HepG2 (cell line): ENCODE data around the gene AGPAT3. TPM values are rescaled to one million over a fixed set of nuclear protein-coding genes. Genes with fewer than 3 reads are reported as not detected.

ENCODE experiments used
- ATAC-seq: fragments of 200-7000 bp; cut with Tn5 transposase; 3 replicates; pipeline ENCODE4 v1.9.1; 2020; ENCODE audit warnings: mild to moderate bottlenecking, moderate library complexity
- BruUV-seq: library from RNA; stranded (reverse); fragments of 400-500 nt; replicated peaks from 2 replicates; lab custom pipeline; 2021; lab: Mats Ljungman, UMichigan
- CTCF ChIA-PET: fragments of 300-600 bp; formaldehyde crosslinking; extraction: SDS; loops from one replicate; lab custom pipeline; 2021; ENCODE audit warnings: low total read pairs, inconsistent platforms, low intra/inter-chr PET ratio; lab: Yijun Ruan, JAX
- POLR2A ChIA-PET: fragments of 350-600 bp; sonication (Branson Sonifier 250); formaldehyde crosslinking; loops from one replicate; lab custom pipeline; 2020; ENCODE audit warnings: antibody characterized with exemption, inconsistent platforms; lab: Yijun Ruan, JAX
- DNase-seq: peaks from one replicate; pipeline ENCODE4 v3.0.0-alpha.2; 2015; ENCODE audit warnings: low spot score
- FAIRE-seq: peaks from 3 replicates; lab custom pipeline; 2011; peaks lifted over from hg19 to GRCh38; lab: Jason Lieb, UNC
- H2AFZ ChIP-seq: one replicate; pipeline ENCODE4 v1.6.1; 2011; ENCODE audit warnings: low read length, inconsistent platforms
- H3K27ac ChIP-seq: fragments of 300-600 bp; 3 replicates; pipeline ENCODE4 v1.8.0; 2011; ENCODE audit warnings: mixed run types, mild to moderate bottlenecking, mixed read lengths, low read length, inconsistent platforms; ENCODE audit not compliant: insufficient read depth; ENCODE audit errors: extremely low read length
- H3K27me3 ChIP-seq, 2 experiments: fragments of 200-600 bp in 1 of 2; 2 replicates in 1 of 2; 3 replicates in 1 of 2; pipeline versions ENCODE4 v1.6.0 to v1.8.0; 2011; ENCODE audit warnings: low read length in 2 of 2, mild to moderate bottlenecking in 2 of 2, moderate library complexity in 2 of 2, inconsistent platforms in 1 of 2; ENCODE audit not compliant: insufficient read depth in 2 of 2, control insufficient read depth in 1 of 2
- H3K36me3 ChIP-seq, 2 experiments: fragments of 200-600 bp in 1 of 2; replicated peaks in 1 of 2; 2 replicates in 1 of 2; 3 replicates in 1 of 2; pipeline versions ENCODE4 v1.5.1 to v1.8.0; 2011; ENCODE audit warnings: low read length in 2 of 2, inconsistent platforms in 1 of 2; ENCODE audit not compliant: insufficient read depth in 2 of 2, control insufficient read depth in 1 of 2
- H3K4me1 ChIP-seq: 2 replicates; pipeline ENCODE4 v1.5.1; 2012; ENCODE audit warnings: low read length, inconsistent platforms; ENCODE audit not compliant: insufficient read depth
- H3K4me2 ChIP-seq: 2 replicates; pipeline ENCODE4 v1.6.0; 2011; ENCODE audit warnings: low read depth, low read length, inconsistent platforms
- H3K4me3 ChIP-seq, 3 experiments: fragments of 200-600 bp in 1 of 3; sonication (generic), shearing (Covaris generic) in 1 of 3; replicated peaks in 1 of 3; 2 replicates each; pipeline ENCODE4 v1.5.1; 2011 to 2016; ENCODE audit warnings: low read length in 3 of 3, inconsistent platforms in 2 of 3, low read depth in 2 of 3, mild to moderate bottlenecking in 2 of 3, control low read depth in 1 of 3, mixed read lengths in 1 of 3; ENCODE audit not compliant: insufficient read depth in 1 of 3
- H3K79me2 ChIP-seq: one replicate; pipeline ENCODE4 v1.6.1; 2011; ENCODE audit warnings: low read length, inconsistent platforms; ENCODE audit not compliant: insufficient read depth
- H3K9ac ChIP-seq: 2 replicates; pipeline ENCODE4 v1.6.0; 2011; ENCODE audit warnings: mild to moderate bottlenecking, low read depth, low read length, inconsistent platforms; ENCODE audit not compliant: insufficient read depth
- H3K9me3 ChIP-seq: 2 replicates; pipeline ENCODE4 v1.5.1; 2012; ENCODE audit warnings: mild to moderate bottlenecking, low read length
- H4K20me1 ChIP-seq: 2 replicates; pipeline ENCODE4 v1.6.0; 2011; ENCODE audit warnings: inconsistent platforms, mild to moderate bottlenecking, low read length, moderate library complexity; ENCODE audit not compliant: insufficient read depth
- ARID5B ChIP-seq: IDR thresholded peaks from 2 replicates; pipeline ENCODE4 v1.4.0; 2020; ENCODE audit warnings: mild to moderate bottlenecking, missing genetic modification reagents
- CAMTA2 ChIP-seq: sonication (generic); formaldehyde crosslinking; IDR thresholded peaks from 2 replicates; pipeline ENCODE4 v1.4.0; 2020; ENCODE audit warnings: mild to moderate bottlenecking, missing genetic modification reagents, borderline replicate concordance
- FOSL2 ChIP-seq: sonication (generic); formaldehyde crosslinking; IDR thresholded peaks from 2 replicates; pipeline ENCODE4 v1.4.0; 2020; ENCODE audit warnings: missing genetic modification reagents
- GATAD2A ChIP-seq: IDR thresholded peaks from 2 replicates; pipeline ENCODE4 v1.6.1; 2016
- KLF9 ChIP-seq: IDR thresholded peaks from 2 replicates; pipeline ENCODE4 v1.6.1; 2016; ENCODE audit warnings: low read depth
- MAFG ChIP-seq: sonication (generic); formaldehyde crosslinking; IDR thresholded peaks from 2 replicates; pipeline ENCODE4 v1.5.1; 2020; ENCODE audit warnings: mild to moderate bottlenecking, missing genetic modification reagents
- MEIS1 ChIP-seq: sonication (generic); formaldehyde crosslinking; IDR thresholded peaks from 2 replicates; pipeline ENCODE4 v1.9.0; 2021; ENCODE audit warnings: mild to moderate bottlenecking, missing genetic modification reagents, moderate library complexity, borderline replicate concordance
- MTA3 ChIP-seq: sonication (generic); formaldehyde crosslinking; IDR thresholded peaks from 2 replicates; pipeline ENCODE4 v1.4.0; 2020; ENCODE audit warnings: missing genetic modification reagents
- PCBP2 ChIP-seq: fragments of 200-400 bp; formaldehyde crosslinking; optimal IDR thresholded peaks from 2 replicates; pipeline ENCODE3; 2018; ENCODE audit warnings: low read length, low read depth; ENCODE audit not compliant: poor library complexity, severe bottlenecking
- RARG ChIP-seq: sonication (generic); formaldehyde crosslinking; IDR thresholded peaks from 2 replicates; pipeline ENCODE4 v1.4.0; 2020; ENCODE audit warnings: low read depth, mild to moderate bottlenecking, missing genetic modification reagents
- YEATS2 ChIP-seq: sonication (generic); formaldehyde crosslinking; IDR thresholded peaks from 2 replicates; pipeline ENCODE4 v1.4.0; 2020; ENCODE audit warnings: missing genetic modification reagents, borderline replicate concordance
- ZBTB20 ChIP-seq: sonication (generic); formaldehyde crosslinking; IDR thresholded peaks from 2 replicates; pipeline ENCODE4 v1.8.1; 2023; ENCODE audit warnings: missing genetic modification reagents, low read depth, mild to moderate bottlenecking, borderline replicate concordance
- ZC3H13 ChIP-seq: sonication (generic); formaldehyde crosslinking; IDR thresholded peaks from 2 replicates; pipeline ENCODE4 v1.8.1; 2023; ENCODE audit warnings: mild to moderate bottlenecking, missing genetic modification reagents, moderate library complexity
- ZNF256 ChIP-seq: sonication (generic); formaldehyde crosslinking; conservative IDR thresholded peaks from 2 replicates; pipeline ENCODE4 v1.4.0; 2020; ENCODE audit warnings: missing genetic modification reagents
- ZNF431 ChIP-seq: sonication (generic); formaldehyde crosslinking; IDR thresholded peaks from 2 replicates; pipeline ENCODE4 v1.9.0; 2022; ENCODE audit warnings: missing genetic modification reagents, low read depth, mild to moderate bottlenecking, borderline replicate concordance
- WGBS: methylation state at CpG from one replicate; pipeline ENCODE4 v1.1.6; 2017; ENCODE audit warnings: low lambda C conversion rate; 5-methylcytosine and 5-hydroxymethylcytosine counted together
- in situ Hi-C: cut with HindIII; loops from 2 replicates; pipeline ENCODE4 v1.10.0; 2017; ENCODE audit warnings: low pct_unique_long_range_greater_than_20kb; ENCODE audit not compliant: extremely low pct_ligation_motif_present
- intact Hi-C: fragments of 100-400 bp; cut with micrococcal nuclease; formaldehyde crosslinking; loops from one replicate; pipeline ENCODE4 v1.10.0; 2022; ENCODE audit not compliant: unreplicated experiment
- polyA plus RNA-seq, 8 experiments: library from polyadenylated mRNA; depleted of rRNA in 3 of 8; stranded (reverse) in 7 of 8; unstranded in 1 of 8; fragments of >200 nt; fragmentation: Illumina TruSeq in 4 of 8; extraction: Trizol in 4 of 8; gene quantifications; 2 replicates each; pipeline versions ENCODE4 v1.2.1 to v1.2.3, GENCODE V29; 2011 to 2016; ENCODE audit warnings: low read depth in 4 of 8, missing spikeins in 1 of 8, mixed read lengths in 1 of 8; ENCODE audit not compliant: insufficient read depth in 1 of 8
- total RNA-seq, 5 experiments: library from RNA; depleted of rRNA; stranded (reverse); fragments of >200 nt; fragmentation: Illumina TruSeq; extraction: Trizol; gene quantifications; 2 replicates each; pipeline ENCODE4 v1.2.3, GENCODE V29; 2016; ENCODE audit warnings: low read depth in 1 of 5
- TF ChIP-seq, protein P1 (sequence below): sonication (generic); formaldehyde crosslinking; IDR thresholded peaks from 2 replicates; pipeline ENCODE4 v1.4.0; 2020; ENCODE audit warnings: mild to moderate bottlenecking, missing genetic modification reagents, borderline replicate concordance
- TF ChIP-seq, protein P2 (sequence below): sonication (generic); formaldehyde crosslinking; IDR thresholded peaks from 2 replicates; pipeline ENCODE4 v1.8.0; 2022; ENCODE audit warnings: low read depth, missing genetic modification reagents

Gene AGPAT3
- total and polyA plus RNA-seq, 2 of the 13 experiments (the other 11 are each of a cell fraction or from before 2014, with no cell fraction given): 32.2 to 54.4 TPM

GRCh38 chr21:43874085-43874805, 9.2 kb downstream of the AGPAT3 start:
- WGBS: 85% methylated on average over 12 of the region's 12 CpGs

More at GRCh38 chr21:43874085-43874805, 9.2 kb downstream of the AGPAT3 start:
- peaks cover 17% of the 10 kb centered on the region for H3K4me1 ChIP-seq
- in situ Hi-C loops: no loop called here
- CTCF ChIA-PET: no interaction called here
- no peak overlapping the region for H3K9ac ChIP-seq
- no TSS peak for BruUV-seq
- TF ChIP-seq ZNF256 (CRISPR knock-in tag) (no peak), ZNF431 (CRISPR knock-in tag) (no peak), KLF9 (CRISPR knock-in tag) (no peak), MTA3 (no peak), FOSL2 (CRISPR knock-in tag) (no peak), YEATS2 (CRISPR knock-in tag) (no peak), ZBTB20 (CRISPR knock-in tag) (no peak), MEIS1 (CRISPR knock-in tag) (no peak), ARID5B (no peak), CAMTA2 (CRISPR knock-in tag) (no peak), ZC3H13 (CRISPR knock-in tag) (no peak), MAFG (CRISPR knock-in tag) (no peak), GATAD2A (no peak), PCBP2 (no peak), RARG (no peak)
- TF ChIP-seq, protein P1, sequence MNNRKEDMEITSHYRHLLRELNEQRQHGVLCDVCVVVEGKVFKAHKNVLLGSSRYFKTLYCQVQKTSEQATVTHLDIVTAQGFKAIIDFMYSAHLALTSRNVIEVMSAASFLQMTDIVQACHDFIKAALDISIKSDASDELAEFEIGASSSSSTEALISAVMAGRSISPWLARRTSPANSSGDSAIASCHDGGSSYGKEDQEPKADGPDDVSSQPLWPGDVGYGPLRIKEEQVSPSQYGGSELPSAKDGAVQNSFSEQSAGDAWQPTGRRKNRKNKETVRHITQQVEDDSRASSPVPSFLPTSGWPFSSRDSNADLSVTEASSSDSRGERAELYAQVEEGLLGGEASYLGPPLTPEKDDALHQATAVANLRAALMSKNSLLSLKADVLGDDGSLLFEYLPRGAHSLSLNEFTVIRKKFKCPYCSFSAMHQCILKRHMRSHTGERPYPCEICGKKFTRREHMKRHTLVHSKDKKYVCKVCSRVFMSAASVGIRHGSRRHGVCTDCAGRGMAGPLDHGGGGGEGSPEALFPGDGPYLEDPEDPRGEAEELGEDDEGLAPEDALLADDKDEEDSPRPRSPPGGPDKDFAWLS (CRISPR knock-in tag): no peak
- TF ChIP-seq, protein P2, sequence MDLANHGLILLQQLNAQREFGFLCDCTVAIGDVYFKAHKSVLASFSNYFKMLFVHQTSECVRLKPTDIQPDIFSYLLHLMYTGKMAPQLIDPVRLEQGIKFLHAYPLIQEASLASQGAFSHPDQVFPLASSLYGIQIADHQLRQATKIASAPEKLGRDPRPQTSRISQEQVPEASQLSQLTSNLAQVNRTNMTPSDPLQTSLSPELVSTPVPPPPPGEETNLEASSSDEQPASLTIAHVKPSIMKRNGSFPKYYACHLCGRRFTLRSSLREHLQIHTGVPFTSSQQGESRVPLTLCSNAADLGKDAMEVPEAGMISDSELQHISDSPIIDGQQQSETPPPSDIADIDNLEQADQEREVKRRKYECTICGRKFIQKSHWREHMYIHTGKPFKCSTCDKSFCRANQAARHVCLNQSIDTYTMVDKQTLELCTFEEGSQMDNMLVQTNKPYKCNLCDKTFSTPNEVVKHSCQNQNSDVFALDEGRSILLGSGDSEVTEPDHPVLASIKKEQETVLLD: no peak
- POLR2A ChIA-PET: interaction anchor here (0.9 kb wide), 1 partner anchor 10 kb away, joined by 3 read pairs; no protein-coding TSS in a partner anchor
- intact Hi-C loops: no loop called here
- H3K27me3 ChIP-seq: no peaks in the 10 kb centered on the region
- no peak overlapping the region for H2AFZ ChIP-seq
- DNase-seq: no peak
- H3K4me2 ChIP-seq: no peak overlapping the region
- H3K36me3 ChIP-seq: peaks cover 3 to 27% of the 10 kb centered on the region in 2 experiments; a peak in 4 of 5 replicates
- H4K20me1 ChIP-seq: peaks cover 4% of the 10 kb centered on the region; the same call in 1 of the 2 replicates
- no peak overlapping the region for H3K27ac ChIP-seq
- H3K4me3 ChIP-seq: no peak overlapping the region
- FAIRE-seq: no peak
- peaks cover 68% of the 10 kb centered on the region for H3K79me2 ChIP-seq
- ATAC-seq: no peak
- H3K9me3 ChIP-seq: no peaks in the 10 kb centered on the region
